Mesenchymal stem cell (in vitro differentiated cells and primary cell): ENCODE measurements around the gene EPOP.

Source experiments
- DNase-seq: peaks from one replicate; pipeline ENCODE4 v3.0.0-alpha.2; 2013
- H2AFZ ChIP-seq: one replicate; pipeline ENCODE4 v1.6.1; 2013; ENCODE audit warnings: low read depth, mild to moderate bottlenecking, control low read depth, inconsistent platforms, low read length, moderate library complexity
- H2AK5ac ChIP-seq: 2 replicates; pipeline ENCODE4 v1.6.1; 2013; ENCODE audit warnings: low read length, moderate library complexity, mild to moderate bottlenecking, inconsistent platforms; ENCODE audit not compliant: severe bottlenecking
- H2BK120ac ChIP-seq: one replicate; pipeline ENCODE4 v1.6.1; 2013; ENCODE audit warnings: low read depth, mild to moderate bottlenecking, inconsistent platforms, low read length, moderate library complexity
- H2BK12ac ChIP-seq, 2 experiments: one replicate each; pipeline ENCODE4 v1.6.1; 2013; ENCODE audit warnings: inconsistent platforms in 2 of 2, low read length in 2 of 2, mild to moderate bottlenecking in 2 of 2, moderate library complexity in 2 of 2, control low read depth in 1 of 2
- H2BK15ac ChIP-seq: one replicate; pipeline ENCODE4 v1.6.1; 2013; ENCODE audit warnings: mild to moderate bottlenecking, low read depth, inconsistent platforms; ENCODE audit not compliant: poor library complexity, severe bottlenecking
- H2BK5ac ChIP-seq: 2 replicates; pipeline ENCODE4 v1.6.1; 2013; ENCODE audit warnings: low read depth, mild to moderate bottlenecking, low read length, control low read depth, inconsistent platforms; ENCODE audit not compliant: poor library complexity, severe bottlenecking
- H3K14ac ChIP-seq, 2 experiments: one replicate each; pipeline ENCODE4 v1.6.1; 2013; ENCODE audit warnings: inconsistent platforms in 2 of 2, low read length in 2 of 2, control low read depth in 1 of 2, mild to moderate bottlenecking in 1 of 2, moderate library complexity in 1 of 2
- H3K18ac ChIP-seq, 2 experiments: one replicate each; pipeline ENCODE4 v1.6.1; 2013; ENCODE audit warnings: inconsistent platforms in 2 of 2, low read length in 2 of 2, control low read depth in 1 of 2, low read depth in 1 of 2, mild to moderate bottlenecking in 1 of 2
- H3K23ac ChIP-seq, 2 experiments: one replicate each; pipeline ENCODE4 v1.6.1; 2013; ENCODE audit warnings: inconsistent platforms in 2 of 2, low read length in 2 of 2, mild to moderate bottlenecking in 2 of 2, moderate library complexity in 2 of 2, control low read depth in 1 of 2
- H3K27ac ChIP-seq: 2 replicates; pipeline ENCODE4 v1.5.1; 2013; ENCODE audit warnings: mild to moderate bottlenecking, moderate library complexity, low read length, control low read depth, inconsistent platforms; ENCODE audit not compliant: poor library complexity, severe bottlenecking
- H3K27me3 ChIP-seq, 2 experiments: 2 replicates each; pipeline versions ENCODE4 v1.6.1 to v1.7.0; 2013; ENCODE audit warnings: low read length in 2 of 2, mild to moderate bottlenecking in 2 of 2, moderate library complexity in 2 of 2, control low read depth in 1 of 2, inconsistent platforms in 1 of 2; ENCODE audit not compliant: control insufficient read depth in 1 of 2, insufficient read depth in 1 of 2
- H3K36me3 ChIP-seq, 2 experiments: 2 replicates each; pipeline versions ENCODE4 v1.6.1 to v1.7.0; 2013; ENCODE audit warnings: low read length in 2 of 2, control low read depth in 1 of 2, inconsistent platforms in 1 of 2, low read depth in 1 of 2, mild to moderate bottlenecking in 1 of 2; ENCODE audit not compliant: insufficient read depth in 2 of 2, control insufficient read depth in 1 of 2
- H3K4ac ChIP-seq, 2 experiments: one replicate each; pipeline ENCODE4 v1.6.1; 2013; ENCODE audit warnings: inconsistent platforms in 2 of 2, low read length in 2 of 2, mild to moderate bottlenecking in 2 of 2, moderate library complexity in 2 of 2, control low read depth in 1 of 2, low read depth in 1 of 2
- H3K4me1 ChIP-seq: 2 replicates; pipeline ENCODE4 v1.6.1; 2013; ENCODE audit warnings: low read depth, low read length, control low read depth; ENCODE audit not compliant: control insufficient read depth, insufficient read depth
- H3K4me2 ChIP-seq: 2 replicates; pipeline ENCODE4 v1.6.1; 2013; ENCODE audit warnings: low read length, mild to moderate bottlenecking, inconsistent platforms; ENCODE audit not compliant: poor library complexity, severe bottlenecking
- H3K4me3 ChIP-seq, 2 experiments: 2 replicates each; pipeline versions ENCODE4 v1.5.1 to v1.7.0; 2013; ENCODE audit warnings: low read length in 2 of 2, mild to moderate bottlenecking in 2 of 2, control low read depth in 1 of 2, low read depth in 1 of 2; ENCODE audit not compliant: insufficient read depth in 1 of 2
- H3K79me1 ChIP-seq: replicated peaks from 2 replicates; pipeline ENCODE4 v1.6.1; 2013; ENCODE audit warnings: mild to moderate bottlenecking, control low read depth, low read length, inconsistent platforms; ENCODE audit not compliant: poor library complexity, severe bottlenecking
- H3K9ac ChIP-seq: 2 replicates; pipeline ENCODE4 v1.7.0; 2013; ENCODE audit warnings: mild to moderate bottlenecking, low read length, moderate library complexity
- H3K9me3 ChIP-seq: 2 replicates; pipeline ENCODE4 v1.7.0; 2013; ENCODE audit warnings: mild to moderate bottlenecking, low read length; ENCODE audit not compliant: control insufficient read depth
- H4K8ac ChIP-seq: one replicate; pipeline ENCODE4 v1.6.1; 2013; ENCODE audit warnings: inconsistent platforms, mild to moderate bottlenecking, low read length, moderate library complexity
- H4K91ac ChIP-seq: one replicate; pipeline ENCODE4 v1.6.1; 2013; ENCODE audit warnings: mild to moderate bottlenecking, low read length, inconsistent platforms
- WGBS: methylation state at CpG from one replicate; pipeline ENCODE4 v1.1.7; 2013; ENCODE audit warnings: mixed read lengths; 5-methylcytosine and 5-hydroxymethylcytosine counted together

The EPOP gene

GRCh38 chr17:38719289-38719942 lies 44.7 kb upstream of the EPOP start:
- Histone ChIP-seq H3K9me3 (no peaks in the 10 kb centered on the region), H2AK5ac (no peak overlapping the region), H3K4me3 (no peak overlapping the region), H4K91ac (no peak overlapping the region), H3K9ac (no peak overlapping the region), H3K23ac (no peak overlapping the region), H2BK12ac (no peak overlapping the region), H3K27me3 (no peaks in the 10 kb centered on the region), H4K8ac (no peak overlapping the region), H2BK15ac (no peak overlapping the region), H2BK5ac (no peak overlapping the region), H3K79me1 (peaks cover 1% of the 10 kb centered on the region), H3K4me1 (peaks cover 7% of the 10 kb centered on the region), H3K36me3 (peaks cover 71 to 76% of the 10 kb centered on the region in 2 experiments), H3K4me2 (no peak overlapping the region), H3K14ac (no peak overlapping the region), H3K27ac (no peak overlapping the region), H2BK120ac (no peak overlapping the region), H3K18ac (no peak overlapping the region), H2AFZ (no peak overlapping the region), H3K4ac (no peak overlapping the region)
- WGBS: 41% methylated on average over 29 of the region's 29 CpGs
- DNase-seq: no peak

GRCh38 chr17:38717139-38717745 lies 42.5 kb upstream of the EPOP start:
- no peaks in the 10 kb centered on the region for H3K9me3 ChIP-seq
- no peak overlapping the region for H3K27ac ChIP-seq
- 91% methylated on average over 11 of the region's 12 CpGs for WGBS
- H2BK12ac ChIP-seq: no peak overlapping the region
- no peak overlapping the region for H3K4me2 ChIP-seq
- no peak for DNase-seq
- peaks cover 79 to 85% of the 10 kb centered on the region in 2 experiments for H3K36me3 ChIP-seq
- no peak overlapping the region for H4K8ac ChIP-seq
- H3K4me3 ChIP-seq: no peak overlapping the region
- no peak overlapping the region for H2AK5ac ChIP-seq
- H4K91ac ChIP-seq: no peak overlapping the region
- no peak overlapping the region for H2BK5ac ChIP-seq
- no peak overlapping the region for H3K18ac ChIP-seq
- H3K4ac ChIP-seq: no peak overlapping the region
- H3K27me3 ChIP-seq: no peaks in the 10 kb centered on the region
- no peak overlapping the region for H2BK15ac ChIP-seq
- H2AFZ ChIP-seq: no peak overlapping the region
- peaks cover 6% of the 10 kb centered on the region for H3K79me1 ChIP-seq
- no peak overlapping the region for H3K9ac ChIP-seq
- no peak overlapping the region for H3K23ac ChIP-seq
- H3K4me1 ChIP-seq: peaks cover 5% of the 10 kb centered on the region
- no peak overlapping the region for H3K14ac ChIP-seq
- no peak overlapping the region for H2BK120ac ChIP-seq

DNA sequence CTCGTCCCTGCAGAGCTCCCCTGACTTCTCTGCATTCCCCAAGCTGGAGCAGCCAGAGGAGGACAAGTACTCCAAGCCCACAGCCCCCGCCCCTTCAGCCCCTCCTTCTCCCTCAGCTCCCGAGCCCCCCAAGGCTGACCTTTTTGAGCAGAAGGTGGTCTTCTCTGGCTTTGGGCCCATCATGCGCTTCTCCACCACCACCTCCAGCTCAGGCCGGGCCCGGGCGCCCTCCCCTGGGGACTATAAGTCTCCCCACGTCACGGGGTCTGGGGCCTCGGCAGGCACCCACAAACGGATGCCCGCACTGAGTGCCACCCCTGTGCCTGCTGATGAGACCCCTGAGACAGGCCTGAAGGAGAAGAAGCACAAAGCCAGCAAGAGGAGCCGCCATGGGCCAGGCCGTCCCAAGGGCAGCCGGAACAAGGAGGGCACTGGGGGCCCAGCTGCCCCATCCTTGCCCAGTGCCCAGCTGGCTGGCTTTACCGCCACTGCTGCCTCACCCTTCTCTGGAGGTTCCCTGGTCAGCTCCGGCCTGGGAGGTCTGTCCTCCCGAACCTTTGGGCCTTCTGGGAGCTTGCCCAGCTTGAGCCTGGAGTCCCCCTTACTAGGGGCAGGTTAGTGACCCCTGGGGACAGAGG lies 41.7 kb upstream of the EPOP start:
- Histone ChIP-seq H3K4ac (no peak overlapping the region), H2AK5ac (no peak overlapping the region), H3K14ac (no peak overlapping the region), H2BK15ac (no peak overlapping the region), H3K4me2 (no peak overlapping the region), H3K4me1 (peaks cover 8% of the 10 kb centered on the region), H3K23ac (no peak overlapping the region), H4K91ac (no peak overlapping the region), H3K36me3 (peaks cover 79 to 89% of the 10 kb centered on the region in 2 experiments), H2AFZ (no peak overlapping the region), H3K18ac (no peak overlapping the region), H3K27ac (no peak overlapping the region), H2BK12ac (no peak overlapping the region), H4K8ac (no peak overlapping the region), H3K9ac (no peak overlapping the region), H3K79me1 (peaks cover 11% of the 10 kb centered on the region), H2BK120ac (no peak overlapping the region), H2BK5ac (no peak overlapping the region), H3K4me3 (no peak overlapping the region), H3K27me3 (no peaks in the 10 kb centered on the region), H3K9me3 (no peaks in the 10 kb centered on the region)
- WGBS: 94% methylated on average over 18 of the region's 18 CpGs
- DNase-seq: no peak

DNA sequence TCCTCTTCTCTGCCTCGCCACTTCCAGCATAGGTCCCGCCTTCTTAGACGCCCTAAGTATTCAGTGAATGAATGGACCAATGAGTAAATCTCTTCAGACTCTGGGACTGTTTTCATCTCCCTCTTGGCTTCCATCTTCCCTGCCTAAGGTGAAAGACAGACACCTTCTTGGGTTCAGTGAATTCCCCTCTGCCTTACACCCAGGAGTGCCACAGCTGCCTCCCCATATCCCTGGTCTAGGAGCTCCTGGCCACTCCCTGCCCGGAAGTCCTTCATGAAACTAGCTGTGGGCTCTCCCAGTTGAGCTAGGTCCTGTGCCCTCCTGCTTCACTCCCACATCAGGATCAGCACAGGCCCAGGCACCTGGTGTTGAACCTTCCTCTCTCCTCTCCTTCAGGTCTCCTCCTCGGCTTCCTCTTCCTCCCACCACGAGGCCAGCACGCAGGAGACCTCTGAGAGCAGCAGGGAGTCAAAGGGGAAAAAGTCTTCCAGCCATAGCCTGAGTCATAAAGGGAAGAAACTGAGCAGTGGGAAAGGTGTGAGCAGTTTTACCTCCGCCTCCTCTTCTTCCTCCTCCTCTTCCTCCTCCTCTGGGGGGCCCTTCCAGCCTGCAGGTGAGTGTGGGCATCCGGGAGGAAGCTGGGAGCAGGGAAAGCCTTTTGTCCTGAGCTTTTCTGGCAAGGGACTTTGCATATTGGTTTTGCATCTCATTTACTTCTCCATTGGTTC lies 40.6 kb upstream of the EPOP start:
- Histone ChIP-seq H3K9ac (no peak overlapping the region), H2BK15ac (no peak overlapping the region), H4K8ac (no peak overlapping the region), H3K9me3 (no peaks in the 10 kb centered on the region), H3K36me3 (peaks cover 75 to 87% of the 10 kb centered on the region in 2 experiments), H3K18ac (no peak overlapping the region), H3K27me3 (no peaks in the 10 kb centered on the region), H3K79me1 (peaks cover 13% of the 10 kb centered on the region), H3K4me3 (no peak overlapping the region), H2AFZ (no peak overlapping the region), H3K14ac (no peak overlapping the region), H3K23ac (no peak overlapping the region), H2AK5ac (no peak overlapping the region), H3K4me1 (peaks cover 16% of the 10 kb centered on the region), H4K91ac (no peak overlapping the region), H3K4ac (no peak overlapping the region), H3K4me2 (no peak overlapping the region), H2BK120ac (no peak overlapping the region), H2BK12ac (no peak overlapping the region), H3K27ac (no peak overlapping the region), H2BK5ac (no peak overlapping the region)
- no peak for DNase-seq
- WGBS: 93% methylated on average over 4 of the region's 9 CpGs
